Loucy (cell line): ENCODE data around the gene RPL6.

Experiments
- CTCF ChIP-seq: fragments of 200-600 bp; sonication (generic); conservative IDR thresholded peaks from 2 replicates; pipeline ENCODE4 v1.5.1; 2014; ENCODE audit warnings: mild to moderate bottlenecking, antibody characterized with exemption, low read length
- EZH2phosphoT487 ChIP-seq: fragments of 200-600 bp; IDR thresholded peaks from 2 replicates; pipeline ENCODE4 v1.6.1; 2018; ENCODE audit warnings: antibody characterized with exemption, mild to moderate bottlenecking, moderate library complexity, borderline replicate concordance

DNA sequence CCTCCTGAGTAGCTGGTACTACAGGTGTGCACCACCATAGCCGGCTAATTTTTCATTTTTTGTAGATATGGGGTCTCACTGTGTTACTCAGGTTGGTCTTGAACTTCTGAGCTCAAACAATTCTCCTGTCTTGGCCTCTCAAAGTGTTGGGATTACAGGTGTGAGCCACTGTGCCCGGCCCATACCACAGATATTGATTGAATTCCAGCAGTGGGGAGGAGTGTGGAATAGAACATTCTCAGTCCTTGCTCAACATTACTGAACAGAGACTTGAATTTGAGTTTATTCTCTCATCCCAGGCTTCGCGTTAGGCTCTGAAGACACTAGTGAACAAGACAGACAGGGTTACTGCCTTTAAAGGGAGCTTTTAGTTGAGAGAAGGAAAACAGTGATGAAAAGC, 48.9 kb upstream of the RPL6 start:
- no peak for TF ChIP-seq CTCF
- no peak for TF ChIP-seq EZH2phosphoT487
